KMS-11 (cell line): ENCODE measurements around the gene UBXN2A.

Experiments used
- H2AFZ ChIP-seq: fragments of 200-600 bp; sonication (generic); 2 replicates; pipeline ENCODE4 v1.6.1; 2016; ENCODE audit warnings: antibody characterized with exemption, mixed run types, low read depth
- H3K27ac ChIP-seq: fragments of 200-600 bp; sonication (generic); 2 replicates; pipeline ENCODE4 v1.6.1; 2016; ENCODE audit warnings: mild to moderate bottlenecking, mixed run types
- H3K27me3 ChIP-seq: fragments of 200-600 bp; sonication (generic); 2 replicates; pipeline ENCODE4 v1.6.1; 2017; ENCODE audit warnings: mild to moderate bottlenecking, low read depth, mixed run types, moderate library complexity; ENCODE audit not compliant: insufficient read depth
- H3K36me3 ChIP-seq: fragments of 200-600 bp; sonication (generic); 2 replicates; pipeline ENCODE4 v1.6.1; 2017; ENCODE audit warnings: mild to moderate bottlenecking, mixed run types; ENCODE audit not compliant: insufficient read depth
- H3K4me1 ChIP-seq: fragments of 200-600 bp; sonication (generic); 2 replicates; pipeline ENCODE4 v1.6.1; 2016; ENCODE audit warnings: mild to moderate bottlenecking, low read depth, mixed run types; ENCODE audit not compliant: poor library complexity, severe bottlenecking
- H3K4me2 ChIP-seq: fragments of 200-600 bp; sonication (generic); 2 replicates; pipeline ENCODE4 v1.7.0; 2016; ENCODE audit warnings: mild to moderate bottlenecking, mixed run types
- H3K4me3 ChIP-seq: fragments of 200-600 bp; sonication (generic); IDR thresholded peaks from 2 replicates; pipeline ENCODE4 v1.6.1; 2017; ENCODE audit warnings: low read depth, low read length, mixed read lengths; ENCODE audit not compliant: insufficient read depth
- H3K79me2 ChIP-seq: fragments of 200-600 bp; sonication (generic); 2 replicates; pipeline ENCODE4 v1.6.1; 2016; ENCODE audit warnings: low read depth, mixed run types; ENCODE audit not compliant: insufficient read depth
- H3K9ac ChIP-seq: fragments of 200-600 bp; sonication (generic); 2 replicates; pipeline ENCODE4 v1.6.1; 2016; ENCODE audit warnings: mild to moderate bottlenecking, mixed run types
- H4K20me1 ChIP-seq: fragments of 200-600 bp; sonication (generic); 2 replicates; pipeline ENCODE4 v1.6.1; 2016; ENCODE audit warnings: mild to moderate bottlenecking, mixed run types; ENCODE audit not compliant: insufficient read depth
- TF ChIP-seq, protein P1 (sequence below): fragments of 200-600 bp; sonication (generic); conservative IDR thresholded peaks from 2 replicates; pipeline ENCODE4 v1.6.1; 2017; ENCODE audit warnings: low read depth, mild to moderate bottlenecking, antibody characterized with exemption, low read length, moderate library complexity, mixed read lengths

The UBXN2A gene

DNA sequence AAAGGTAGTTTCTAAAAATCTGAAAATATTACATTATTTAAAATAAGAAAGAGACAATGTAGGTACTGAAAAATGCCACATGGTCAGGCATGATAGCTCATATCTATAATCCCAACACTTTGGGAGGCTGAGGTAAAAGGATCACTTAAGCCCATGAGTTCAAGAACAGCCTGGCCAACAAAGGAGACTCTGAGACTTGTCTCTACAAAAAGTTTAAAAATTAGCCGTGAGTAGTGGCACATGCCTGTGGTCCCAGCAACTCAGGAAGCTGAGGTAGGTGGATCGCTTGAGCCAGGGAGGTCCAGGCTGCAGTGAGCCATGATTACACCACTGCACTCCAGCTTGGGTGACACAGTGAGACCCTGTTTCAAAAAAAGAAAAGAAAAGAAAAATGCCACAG, 35.1 kb upstream of the UBXN2A start:
- H3K27ac ChIP-seq: no peak overlapping the region
- H4K20me1 ChIP-seq: no peaks in the 10 kb centered on the region
- H3K36me3 ChIP-seq: no peaks in the 10 kb centered on the region
- no peaks in the 10 kb centered on the region; the same call in 1 of the 2 replicates for H3K79me2 ChIP-seq
- H3K9ac ChIP-seq: no peak overlapping the region
- H2AFZ ChIP-seq: no peak overlapping the region
- TF ChIP-seq, protein P1, sequence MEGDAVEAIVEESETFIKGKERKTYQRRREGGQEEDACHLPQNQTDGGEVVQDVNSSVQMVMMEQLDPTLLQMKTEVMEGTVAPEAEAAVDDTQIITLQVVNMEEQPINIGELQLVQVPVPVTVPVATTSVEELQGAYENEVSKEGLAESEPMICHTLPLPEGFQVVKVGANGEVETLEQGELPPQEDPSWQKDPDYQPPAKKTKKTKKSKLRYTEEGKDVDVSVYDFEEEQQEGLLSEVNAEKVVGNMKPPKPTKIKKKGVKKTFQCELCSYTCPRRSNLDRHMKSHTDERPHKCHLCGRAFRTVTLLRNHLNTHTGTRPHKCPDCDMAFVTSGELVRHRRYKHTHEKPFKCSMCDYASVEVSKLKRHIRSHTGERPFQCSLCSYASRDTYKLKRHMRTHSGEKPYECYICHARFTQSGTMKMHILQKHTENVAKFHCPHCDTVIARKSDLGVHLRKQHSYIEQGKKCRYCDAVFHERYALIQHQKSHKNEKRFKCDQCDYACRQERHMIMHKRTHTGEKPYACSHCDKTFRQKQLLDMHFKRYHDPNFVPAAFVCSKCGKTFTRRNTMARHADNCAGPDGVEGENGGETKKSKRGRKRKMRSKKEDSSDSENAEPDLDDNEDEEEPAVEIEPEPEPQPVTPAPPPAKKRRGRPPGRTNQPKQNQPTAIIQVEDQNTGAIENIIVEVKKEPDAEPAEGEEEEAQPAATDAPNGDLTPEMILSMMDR: no peak
- H3K4me1 ChIP-seq: no peaks in the 10 kb centered on the region
- H3K4me3 ChIP-seq: no peak overlapping the region
- no peaks in the 10 kb centered on the region for H3K27me3 ChIP-seq
- no peak overlapping the region for H3K4me2 ChIP-seq

DNA sequence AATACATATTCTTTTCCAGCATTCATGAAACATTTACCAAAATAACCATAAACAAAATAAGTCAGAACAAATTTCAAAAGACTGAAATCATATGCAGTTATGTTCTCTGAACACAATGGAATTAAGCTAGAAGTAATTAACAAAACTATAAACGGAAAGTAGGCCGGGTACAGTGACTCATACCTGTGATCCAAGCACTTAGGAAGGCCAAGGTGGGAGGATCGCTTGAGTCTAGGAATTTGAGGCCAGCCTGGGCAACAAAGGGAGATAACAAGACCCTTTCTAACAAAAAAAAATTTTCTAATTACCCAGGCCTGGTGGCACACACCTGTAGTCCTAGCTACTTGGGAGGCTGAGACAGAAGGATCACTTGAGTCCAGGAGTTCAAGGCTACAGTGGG, 28.2 kb upstream of the UBXN2A start:
- H3K9ac ChIP-seq: no peak overlapping the region
- H3K27me3 ChIP-seq: no peaks in the 10 kb centered on the region
- peaks cover 10% of the 10 kb centered on the region for H3K4me1 ChIP-seq
- no peak overlapping the region for H3K4me3 ChIP-seq
- H4K20me1 ChIP-seq: no peaks in the 10 kb centered on the region
- H2AFZ ChIP-seq: no peak overlapping the region
- TF ChIP-seq, protein P1: no peak
- peaks cover 14% of the 10 kb centered on the region; the same call in 1 of the 2 replicates for H3K79me2 ChIP-seq
- no peak overlapping the region for H3K4me2 ChIP-seq
- H3K36me3 ChIP-seq: no peaks in the 10 kb centered on the region
- no peak overlapping the region for H3K27ac ChIP-seq

DNA sequence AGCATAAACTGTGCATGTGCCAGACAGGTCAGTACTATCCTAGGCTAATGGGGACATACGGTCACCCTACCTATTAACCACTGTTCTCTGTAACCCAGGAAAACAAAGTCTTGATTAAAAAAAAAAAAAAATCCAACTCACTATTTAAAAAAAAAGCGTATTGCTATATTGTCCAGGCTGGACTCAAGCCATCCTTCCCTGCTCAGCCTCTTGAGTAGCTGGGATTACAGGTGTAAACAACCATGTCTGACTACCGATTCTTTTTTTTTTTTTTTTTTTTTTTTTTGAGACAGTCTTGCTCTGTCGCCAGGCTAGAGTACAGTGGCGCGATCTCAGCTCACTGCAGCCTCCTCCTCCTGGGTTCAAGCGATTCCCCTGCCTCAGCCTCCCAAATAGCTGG, 24.9 kb upstream of the UBXN2A start:
- H3K4me1 ChIP-seq: peaks cover 13% of the 10 kb centered on the region
- H2AFZ ChIP-seq: no peak overlapping the region
- H3K27ac ChIP-seq: no peak overlapping the region
- H3K9ac ChIP-seq: no peak overlapping the region
- H4K20me1 ChIP-seq: no peaks in the 10 kb centered on the region
- no peaks in the 10 kb centered on the region for H3K27me3 ChIP-seq
- peaks cover 14% of the 10 kb centered on the region; the same call in 1 of the 2 replicates for H3K79me2 ChIP-seq
- no peaks in the 10 kb centered on the region for H3K36me3 ChIP-seq
- no peak overlapping the region for H3K4me3 ChIP-seq
- H3K4me2 ChIP-seq: no peak overlapping the region
- TF ChIP-seq, protein P1: no peak

DNA sequence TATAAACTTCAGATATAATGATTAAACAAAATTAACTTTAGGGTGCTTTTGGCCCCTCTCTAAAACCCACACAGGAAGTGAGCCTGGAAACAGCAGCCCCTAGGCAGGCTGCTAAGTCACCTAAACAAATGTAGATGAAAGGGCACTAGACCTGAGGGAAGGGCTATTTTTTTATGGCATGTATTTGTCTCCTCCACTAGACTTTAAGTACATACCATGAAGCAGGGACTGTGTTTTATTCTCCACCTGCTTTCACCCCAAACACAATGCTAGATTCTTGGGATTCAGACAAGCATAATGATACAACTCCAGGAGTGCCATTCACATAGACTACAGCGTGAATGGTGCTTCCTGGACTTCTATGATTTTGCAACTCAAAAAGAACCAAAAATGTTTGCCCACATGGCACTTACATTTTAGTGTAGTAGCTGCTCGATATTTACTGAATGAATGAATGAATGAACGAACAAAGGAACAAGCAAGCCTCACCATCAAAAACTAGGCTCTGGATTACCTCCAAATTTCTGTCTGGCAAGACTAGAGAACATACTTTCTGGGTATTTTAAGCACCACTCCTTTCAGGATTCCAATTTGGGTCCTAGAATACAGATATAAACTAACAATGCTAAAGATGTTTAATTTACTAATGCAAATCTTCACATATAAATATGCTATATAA, 23.4 kb upstream of the UBXN2A start:
- Histone ChIP-seq H3K4me1 (peaks cover 13% of the 10 kb centered on the region), H3K4me3 (no peak overlapping the region), H4K20me1 (no peaks in the 10 kb centered on the region), H2AFZ (no peak overlapping the region), H3K27ac (no peak overlapping the region), H3K36me3 (no peaks in the 10 kb centered on the region), H3K4me2 (no peak overlapping the region), H3K79me2 (peaks cover 21% of the 10 kb centered on the region; the same call in 1 of the 2 replicates), H3K27me3 (no peaks in the 10 kb centered on the region), H3K9ac (no peak overlapping the region)
- TF ChIP-seq, protein P1: no peak
